GM18526 (cell line): ENCODE data around the gene PNPLA8.

ENCODE experiments used
- POLR2A ChIP-seq: IDR thresholded peaks from 3 replicates; pipeline ENCODE4 v1.6.1; 2011; ENCODE audit not compliant: insufficient read length; ENCODE audit errors: extremely low read depth

PNPLA8 gene

GRCh38 chr7:108533712-108534111 lies 7.8 kb upstream of the PNPLA8 start:
- no peak for TF ChIP-seq POLR2A

GRCh38 chr7:108529341-108529740 lies 3.4 kb upstream of the PNPLA8 start:
- TF ChIP-seq POLR2A: no peak

- TF ChIP-seq POLR2A: no peak
Observed at GRCh38 chr7:108528183-108528712, 2.3 kb upstream of the PNPLA8 start.

- no peak for TF ChIP-seq POLR2A
Observed at GRCh38 chr7:108526768-108527017, 758 bp upstream of the PNPLA8 start.

- TF ChIP-seq POLR2A: no peak
Observed at GRCh38 chr7:108525327-108525984, 479 bp downstream of the PNPLA8 start.

- no peak for TF ChIP-seq POLR2A
Observed at GRCh38 chr7:108522780-108523179, 3.2 kb downstream of the PNPLA8 start.

- TF ChIP-seq POLR2A: no peak
Observed at GRCh38 chr7:108517951-108518350, 8.0 kb downstream of the PNPLA8 start.

- no peak for TF ChIP-seq POLR2A
Observed at GRCh38 chr7:108515630-108516029, 10.3 kb downstream of the PNPLA8 start.

- TF ChIP-seq POLR2A: no peak
Observed at GRCh38 chr7:108515013-108515412, 10.9 kb downstream of the PNPLA8 start.

GRCh38 chr7:108511939-108512338 lies 14.0 kb downstream of the PNPLA8 start:
- TF ChIP-seq POLR2A: no peak

- no peak for TF ChIP-seq POLR2A
Observed at GRCh38 chr7:108503112-108504026, 22.6 kb downstream of the PNPLA8 start.

- TF ChIP-seq POLR2A: no peak
Observed at GRCh38 chr7:108499566-108499965, 26.4 kb downstream of the PNPLA8 start.

- TF ChIP-seq POLR2A: no peak
Observed at GRCh38 chr7:108498481-108498880, 27.5 kb downstream of the PNPLA8 start.

GRCh38 chr7:108497082-108497725 lies 28.7 kb downstream of the PNPLA8 start:
- no peak for TF ChIP-seq POLR2A

- TF ChIP-seq POLR2A: no peak
Observed at GRCh38 chr7:108492742-108493141, 33.2 kb downstream of the PNPLA8 start.
